GM23338 (cell line): Measurements from ENCODE around the gene OTP. TPM values are rescaled to one million over a fixed set of nuclear protein-coding genes. Genes with fewer than 3 reads are reported as not detected.

Experiments used
- ATAC-seq: fragments of 200-7000 bp; cut with Tn5 transposase; 3 replicates; pipeline ENCODE4 v1.9.1; 2020
- DNase-seq: peaks from one replicate; pipeline ENCODE4 v3.0.0-alpha.2; 2015; ENCODE audit warnings: low spot score
- H2AFZ ChIP-seq: fragments of 200-600 bp; sonication (generic); 2 replicates; pipeline ENCODE4 v1.8.0; 2016; ENCODE audit warnings: antibody characterized with exemption, mild to moderate bottlenecking, moderate library complexity
- H3F3A ChIP-seq: fragments of 200-600 bp; sonication (generic); replicated peaks from 2 replicates; pipeline ENCODE4 v1.8.0; 2017; ENCODE audit warnings: antibody characterized with exemption, mixed run types, low read depth
- H3K27ac ChIP-seq: fragments of 200-600 bp; sonication (generic); 2 replicates; pipeline ENCODE4 v1.6.1; 2016; ENCODE audit warnings: low read depth
- H3K27me3 ChIP-seq: fragments of 200-600 bp; sonication (generic); 2 replicates; pipeline ENCODE4 v1.8.0; 2016; ENCODE audit warnings: mild to moderate bottlenecking, mixed run types, moderate library complexity; ENCODE audit not compliant: insufficient read depth
- H3K36me3 ChIP-seq: fragments of 200-600 bp; sonication (generic); 2 replicates; pipeline ENCODE4 v1.8.0; 2016; ENCODE audit warnings: mild to moderate bottlenecking; ENCODE audit not compliant: insufficient read depth
- H3K4me1 ChIP-seq: fragments of 200-600 bp; sonication (generic); 2 replicates; pipeline ENCODE4 v1.8.0; 2016; ENCODE audit warnings: mild to moderate bottlenecking, moderate library complexity; ENCODE audit not compliant: insufficient read depth
- H3K4me2 ChIP-seq: fragments of 200-600 bp; sonication (generic); 2 replicates; pipeline ENCODE4 v1.7.1; 2017; ENCODE audit warnings: mixed run types
- H3K4me3 ChIP-seq: fragments of 200-600 bp; sonication (generic); 2 replicates; pipeline ENCODE4 v1.6.1; 2016; ENCODE audit warnings: mixed run types
- H3K79me2 ChIP-seq: fragments of 200-600 bp; sonication (generic); replicated peaks from 2 replicates; pipeline ENCODE4 v1.8.0; 2017; ENCODE audit warnings: mild to moderate bottlenecking; ENCODE audit not compliant: insufficient read depth
- H3K9me2 ChIP-seq: fragments of 200-600 bp; sonication (generic); 2 replicates; pipeline ENCODE4 v1.8.0; 2017; ENCODE audit not compliant: insufficient read depth
- H4K20me1 ChIP-seq: fragments of 200-600 bp; sonication (generic); replicated peaks from 2 replicates; pipeline ENCODE4 v1.8.0; 2017; ENCODE audit warnings: mild to moderate bottlenecking; ENCODE audit not compliant: insufficient read depth
- H3K27ac Mint-ChIP-seq: 2 replicates; pipeline ENCODE4 v1.8.0; 2020; ENCODE audit warnings: inconsistent platforms, mild to moderate bottlenecking, moderate library complexity, mixed read lengths
- H3K27me3 Mint-ChIP-seq: 3 replicates; pipeline ENCODE4 v1.8.0; 2022; ENCODE audit warnings: low read depth, mild to moderate bottlenecking, moderate library complexity, mixed read lengths, inconsistent platforms; ENCODE audit not compliant: insufficient read depth, poor library complexity
- H3K36me3 Mint-ChIP-seq: 3 replicates; pipeline ENCODE4 v1.8.0; 2021; ENCODE audit warnings: low read depth, mild to moderate bottlenecking, inconsistent platforms, moderate library complexity, mixed read lengths
- H3K4me1 Mint-ChIP-seq: 3 replicates; pipeline ENCODE4 v1.8.0; 2020; ENCODE audit warnings: mild to moderate bottlenecking, inconsistent platforms, mixed read lengths
- H3K4me3 Mint-ChIP-seq: 3 replicates; pipeline ENCODE4 v1.8.0; 2021; ENCODE audit warnings: moderate library complexity, mild to moderate bottlenecking, inconsistent platforms, mixed read lengths
- H3K9me3 Mint-ChIP-seq: 3 replicates; pipeline ENCODE4 v1.8.0; 2020; ENCODE audit warnings: moderate library complexity, mild to moderate bottlenecking, inconsistent platforms, mixed read lengths
- CREB1 ChIP-seq: fragments of 250-450 bp; sonication (Bioruptor Pico); IDR thresholded peaks from 2 replicates; pipeline ENCODE4 v1.5.0; 2020; ENCODE audit warnings: low read depth, mild to moderate bottlenecking, moderate library complexity
- EZH2 ChIP-seq: fragments of 200-600 bp; sonication (generic); IDR thresholded peaks from one replicate; pipeline ENCODE4 v1.8.0; 2017; ENCODE audit warnings: antibody characterized with exemption, mild to moderate bottlenecking, low read depth; ENCODE audit not compliant: unreplicated experiment
- EZH2phosphoT487 ChIP-seq: fragments of 200-600 bp; sonication (generic); IDR thresholded peaks from one replicate; pipeline ENCODE4 v1.8.1; 2018; ENCODE audit warnings: antibody characterized with exemption; ENCODE audit not compliant: unreplicated experiment
- NANOG ChIP-seq: IDR thresholded peaks from 2 replicates; pipeline ENCODE4 v1.6.1; 2016; ENCODE audit warnings: antibody characterized with exemption, borderline replicate concordance
- ZNF331 ChIP-seq: fragments of 250-450 bp; sonication (Bioruptor Pico); IDR thresholded peaks from 2 replicates; pipeline ENCODE4 v1.5.0; 2020; ENCODE audit warnings: low read depth, mild to moderate bottlenecking, moderate library complexity
- polyA plus RNA-seq: library from polyadenylated mRNA; unstranded; fragments of >200 nt; fragmentation: Nextera tagmentation; extraction: Ambion mirVana; gene quantifications from 2 replicates; pipeline ENCODE4 v1.2.1, GENCODE V29; 2016
- total RNA-seq: library from RNA; depleted of rRNA; stranded (reverse); fragments of >200 nt; shearing (Covaris generic); gene quantifications from 2 replicates; pipeline ENCODE4 v1.2.3, GENCODE V29; 2014
- TF ChIP-seq, protein P1 (sequence below): IDR thresholded peaks from one replicate; pipeline ENCODE4 v1.6.1; 2018; ENCODE audit warnings: antibody characterized with exemption; ENCODE audit not compliant: unreplicated experiment
- TF ChIP-seq, protein P2 (sequence below), 2 experiments: fragments of 200-600 bp in 1 of 2; sonication (generic) in 1 of 2; conservative IDR thresholded peaks; 2 replicates each; pipeline versions ENCODE4 v1.5.1 to v1.6.1; 2016 to 2017; ENCODE audit warnings: antibody characterized with exemption in 2 of 2, low read depth in 2 of 2, mild to moderate bottlenecking in 2 of 2, moderate library complexity in 1 of 2

The OTP gene
- total and polyA plus RNA-seq, 2 experiments from 2014 or later: not detected

DNA sequence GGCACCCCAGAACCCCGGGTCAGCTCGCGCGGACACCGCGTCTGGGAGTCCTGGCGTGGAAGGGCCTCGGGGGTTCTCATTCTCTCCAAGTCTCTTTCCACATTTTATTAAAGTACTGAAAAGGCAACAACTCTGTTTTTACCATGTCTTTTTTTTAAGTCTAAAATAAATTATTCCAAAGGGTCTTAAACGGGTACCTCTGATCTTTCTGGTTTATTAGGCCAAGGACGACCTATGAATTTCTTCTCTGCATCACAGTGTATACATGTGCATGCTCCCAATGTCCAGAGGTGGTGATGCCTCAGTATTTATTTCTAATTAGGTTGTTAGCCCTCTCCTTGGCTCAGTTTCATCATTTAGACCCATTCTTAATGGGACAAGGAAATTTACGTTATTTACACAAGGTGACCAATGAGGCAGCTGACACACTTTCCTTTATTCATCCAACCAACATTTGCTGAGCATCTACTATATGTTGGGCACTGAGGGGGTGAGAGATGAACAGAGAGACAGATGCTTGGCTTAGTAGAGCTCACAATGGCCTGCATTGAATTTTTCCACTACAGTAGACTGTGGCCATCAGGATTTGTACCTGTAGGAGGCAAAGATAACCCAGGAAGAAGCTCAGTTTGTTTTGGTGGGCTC, 7.6 kb upstream of the OTP start:
- H3K9me2 ChIP-seq: no peaks in the 10 kb centered on the region; the same call in 1 of the 2 replicates
- no peaks in the 10 kb centered on the region for H3K79me2 ChIP-seq
- peak overlapping the region; percentile 52 for H3K4me3 ChIP-seq
- TF ChIP-seq NANOG (no peak), EZH2phosphoT487 (no peak), EZH2 (peak; percentile 80), CREB1 (no peak)
- no peak for ATAC-seq
- peak overlapping the region; percentile 57 for H3K4me3 Mint-ChIP-seq
- H3K27ac Mint-ChIP-seq: no peak overlapping the region
- no peaks in the 10 kb centered on the region; the same call in 2 of the 3 replicates for H3K9me3 Mint-ChIP-seq
- no peak overlapping the region for H3K27ac ChIP-seq
- peaks cover 32% of the 10 kb centered on the region for H3K4me1 ChIP-seq
- peaks cover 100% of the 10 kb centered on the region for H3K27me3 ChIP-seq
- no peaks in the 10 kb centered on the region; the same call in 2 of the 3 replicates for H3K36me3 Mint-ChIP-seq
- H3K4me1 Mint-ChIP-seq: peaks cover 23% of the 10 kb centered on the region
- H3K36me3 ChIP-seq: no peaks in the 10 kb centered on the region
- H4K20me1 ChIP-seq: peaks cover 29% of the 10 kb centered on the region
- H2AFZ ChIP-seq: no peak overlapping the region
- peaks cover 7% of the 10 kb centered on the region; the same call in 1 of the 2 replicates for H3F3A ChIP-seq
- H3K27me3 Mint-ChIP-seq: peaks cover 90% of the 10 kb centered on the region
- no peak for DNase-seq
- H3K4me2 ChIP-seq: peak overlapping the region; percentile 80

GRCh38 chr5:77645158-77645994, 6.9 kb upstream of the OTP start:
- Mint-ChIP-seq H3K9me3 (no peaks in the 10 kb centered on the region; the same call in 2 of the 3 replicates), H3K4me3 (peak overlapping the region; percentile 69), H3K36me3 (no peaks in the 10 kb centered on the region; the same call in 2 of the 3 replicates), H3K27me3 (peaks cover 92% of the 10 kb centered on the region), H3K4me1 (peaks cover 29% of the 10 kb centered on the region), H3K27ac (no peak overlapping the region)
- Histone ChIP-seq H3K4me2 (peak overlapping the region; percentile 80), H3K79me2 (no peaks in the 10 kb centered on the region), H3F3A (peaks cover 7% of the 10 kb centered on the region; the same call in 1 of the 2 replicates), H4K20me1 (peaks cover 29% of the 10 kb centered on the region), H3K36me3 (no peaks in the 10 kb centered on the region), H2AFZ (no peak overlapping the region), H3K27ac (no peak overlapping the region), H3K4me1 (peaks cover 35% of the 10 kb centered on the region), H3K9me2 (no peaks in the 10 kb centered on the region; the same call in 1 of the 2 replicates), H3K4me3 (peak overlapping the region; percentile 52), H3K27me3 (peaks cover 100% of the 10 kb centered on the region)
- DNase-seq (peak; percentile 72), ATAC-seq (peak; percentile 55)
- TF ChIP-seq, protein P1, sequence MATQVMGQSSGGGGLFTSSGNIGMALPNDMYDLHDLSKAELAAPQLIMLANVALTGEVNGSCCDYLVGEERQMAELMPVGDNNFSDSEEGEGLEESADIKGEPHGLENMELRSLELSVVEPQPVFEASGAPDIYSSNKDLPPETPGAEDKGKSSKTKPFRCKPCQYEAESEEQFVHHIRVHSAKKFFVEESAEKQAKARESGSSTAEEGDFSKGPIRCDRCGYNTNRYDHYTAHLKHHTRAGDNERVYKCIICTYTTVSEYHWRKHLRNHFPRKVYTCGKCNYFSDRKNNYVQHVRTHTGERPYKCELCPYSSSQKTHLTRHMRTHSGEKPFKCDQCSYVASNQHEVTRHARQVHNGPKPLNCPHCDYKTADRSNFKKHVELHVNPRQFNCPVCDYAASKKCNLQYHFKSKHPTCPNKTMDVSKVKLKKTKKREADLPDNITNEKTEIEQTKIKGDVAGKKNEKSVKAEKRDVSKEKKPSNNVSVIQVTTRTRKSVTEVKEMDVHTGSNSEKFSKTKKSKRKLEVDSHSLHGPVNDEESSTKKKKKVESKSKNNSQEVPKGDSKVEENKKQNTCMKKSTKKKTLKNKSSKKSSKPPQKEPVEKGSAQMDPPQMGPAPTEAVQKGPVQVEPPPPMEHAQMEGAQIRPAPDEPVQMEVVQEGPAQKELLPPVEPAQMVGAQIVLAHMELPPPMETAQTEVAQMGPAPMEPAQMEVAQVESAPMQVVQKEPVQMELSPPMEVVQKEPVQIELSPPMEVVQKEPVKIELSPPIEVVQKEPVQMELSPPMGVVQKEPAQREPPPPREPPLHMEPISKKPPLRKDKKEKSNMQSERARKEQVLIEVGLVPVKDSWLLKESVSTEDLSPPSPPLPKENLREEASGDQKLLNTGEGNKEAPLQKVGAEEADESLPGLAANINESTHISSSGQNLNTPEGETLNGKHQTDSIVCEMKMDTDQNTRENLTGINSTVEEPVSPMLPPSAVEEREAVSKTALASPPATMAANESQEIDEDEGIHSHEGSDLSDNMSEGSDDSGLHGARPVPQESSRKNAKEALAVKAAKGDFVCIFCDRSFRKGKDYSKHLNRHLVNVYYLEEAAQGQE: no peak
- TF ChIP-seq ZNF331 (no peak), NANOG (no peak), EZH2 (no peak)
- TF ChIP-seq, protein P2, sequence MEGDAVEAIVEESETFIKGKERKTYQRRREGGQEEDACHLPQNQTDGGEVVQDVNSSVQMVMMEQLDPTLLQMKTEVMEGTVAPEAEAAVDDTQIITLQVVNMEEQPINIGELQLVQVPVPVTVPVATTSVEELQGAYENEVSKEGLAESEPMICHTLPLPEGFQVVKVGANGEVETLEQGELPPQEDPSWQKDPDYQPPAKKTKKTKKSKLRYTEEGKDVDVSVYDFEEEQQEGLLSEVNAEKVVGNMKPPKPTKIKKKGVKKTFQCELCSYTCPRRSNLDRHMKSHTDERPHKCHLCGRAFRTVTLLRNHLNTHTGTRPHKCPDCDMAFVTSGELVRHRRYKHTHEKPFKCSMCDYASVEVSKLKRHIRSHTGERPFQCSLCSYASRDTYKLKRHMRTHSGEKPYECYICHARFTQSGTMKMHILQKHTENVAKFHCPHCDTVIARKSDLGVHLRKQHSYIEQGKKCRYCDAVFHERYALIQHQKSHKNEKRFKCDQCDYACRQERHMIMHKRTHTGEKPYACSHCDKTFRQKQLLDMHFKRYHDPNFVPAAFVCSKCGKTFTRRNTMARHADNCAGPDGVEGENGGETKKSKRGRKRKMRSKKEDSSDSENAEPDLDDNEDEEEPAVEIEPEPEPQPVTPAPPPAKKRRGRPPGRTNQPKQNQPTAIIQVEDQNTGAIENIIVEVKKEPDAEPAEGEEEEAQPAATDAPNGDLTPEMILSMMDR (conservative IDR thresholded peaks at IDR 0.05; ENCODE audit: low read depth in 2 of 2): peak in 1 of 2 experiments; percentile 48; a peak in 3 of 4 replicates
